Ovary (tissue), 3 donors: ENCODE data around the gene ERCC6.

Experiments used
- CTCF ChIP-seq, 3 donors: fragments of 450-650 bp in 2 of 3; fragments of 200-600 bp in 1 of 3; IDR thresholded peaks; one replicate each; pipeline versions ENCODE4 v1.5.1 to v1.8.0; 2016 to 2022; ENCODE audit warnings: antibody characterized with exemption in 3 of 3, mild to moderate bottlenecking in 1 of 3
- POLR2A ChIP-seq: fragments of 450-650 bp; IDR thresholded peaks from one replicate; pipeline ENCODE4 v1.6.1; 2017; ENCODE audit warnings: antibody characterized with exemption, mild to moderate bottlenecking, moderate library complexity
- donor health status: DM: no; HTN: no; CAD: no.

DNA sequence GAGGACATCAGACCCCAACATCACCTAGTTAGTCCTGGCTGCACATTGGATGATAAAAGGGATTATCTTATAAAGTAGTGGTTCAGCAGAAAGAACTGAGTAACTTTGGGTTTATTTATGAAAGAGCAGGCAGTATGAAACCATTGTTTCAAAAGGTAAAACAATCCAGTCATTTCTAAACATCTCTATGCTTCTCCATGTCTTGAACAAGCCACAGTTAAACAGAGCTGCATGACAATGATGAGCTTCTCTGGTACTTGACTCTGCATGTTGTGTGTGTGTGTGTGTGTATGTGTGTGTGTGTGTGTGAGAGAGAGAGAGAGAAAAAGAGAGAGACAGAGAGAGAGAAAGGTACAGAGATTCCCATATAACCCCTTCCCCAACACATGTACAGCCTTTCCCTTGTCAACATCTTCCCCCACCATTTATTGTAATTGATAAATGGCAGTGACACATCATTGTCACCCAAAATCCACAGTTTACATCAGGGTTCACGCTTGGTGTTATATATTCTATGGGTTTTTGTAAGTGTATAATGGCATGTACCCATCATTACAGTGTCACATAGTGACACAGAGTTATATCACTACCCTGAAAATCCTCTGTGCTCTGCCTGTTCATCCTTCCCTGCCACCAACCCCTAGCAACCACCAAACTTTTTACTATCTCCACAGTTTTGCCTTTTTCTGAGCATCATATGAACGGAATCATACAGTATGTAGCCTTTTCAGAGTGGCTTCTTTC, 38.4 kb upstream of the ERCC6 start:
- no peak for TF ChIP-seq CTCF (IDR thresholded peaks at IDR 0.05)
- TF ChIP-seq POLR2A, result no peak
